GM21737 (cell line): ENCODE measurements around the gene PLA2G15.

Experiments used
- ATAC-seq: cut with Tn5 transposase; IDR thresholded peaks from one replicate; pipeline ENCODE4 v1.9.1; 2021; ENCODE audit warnings: mild to moderate bottlenecking, moderate library complexity; ENCODE audit not compliant: unreplicated experiment

Gene PLA2G15

DNA sequence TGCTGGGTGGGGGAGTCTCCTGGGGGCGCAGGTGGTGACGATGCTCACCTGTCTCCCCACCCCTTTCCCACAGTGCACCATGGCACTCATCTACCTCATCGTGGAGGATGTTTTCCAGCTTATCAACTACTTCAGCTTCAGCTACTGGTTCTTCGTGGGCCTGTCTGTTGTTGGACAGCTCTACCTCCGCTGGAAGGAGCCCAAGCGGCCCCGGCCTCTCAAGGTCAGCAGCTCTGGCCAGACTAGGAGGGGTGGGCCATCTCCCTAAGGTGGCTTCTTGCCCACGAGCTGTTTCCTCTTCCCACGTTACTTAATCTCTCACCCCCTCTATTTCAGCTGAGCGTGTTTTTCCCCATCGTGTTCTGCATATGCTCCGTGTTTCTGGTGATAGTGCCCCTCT is 51.1 kb downstream of the PLA2G15 start:
- no peak for ATAC-seq

DNA sequence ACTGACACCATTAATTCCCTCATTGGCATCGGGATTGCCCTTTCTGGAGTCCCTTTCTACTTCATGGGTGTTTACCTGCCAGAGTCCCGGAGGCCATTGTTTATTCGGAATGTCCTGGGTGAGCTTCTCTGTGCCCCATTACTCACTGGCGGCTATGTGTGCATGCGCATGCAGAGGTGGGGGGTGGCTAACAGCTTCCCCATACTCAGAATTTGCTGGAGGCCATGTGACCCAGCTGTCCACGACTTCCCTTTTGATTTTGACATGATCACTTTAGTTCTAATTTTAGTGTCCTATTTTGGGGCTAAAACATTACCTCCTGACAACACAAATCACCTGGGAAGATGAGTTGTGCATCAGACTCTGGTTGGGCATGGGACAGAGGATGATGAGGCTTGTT is 51.5 kb downstream of the PLA2G15 start:
- no peak for ATAC-seq

DNA sequence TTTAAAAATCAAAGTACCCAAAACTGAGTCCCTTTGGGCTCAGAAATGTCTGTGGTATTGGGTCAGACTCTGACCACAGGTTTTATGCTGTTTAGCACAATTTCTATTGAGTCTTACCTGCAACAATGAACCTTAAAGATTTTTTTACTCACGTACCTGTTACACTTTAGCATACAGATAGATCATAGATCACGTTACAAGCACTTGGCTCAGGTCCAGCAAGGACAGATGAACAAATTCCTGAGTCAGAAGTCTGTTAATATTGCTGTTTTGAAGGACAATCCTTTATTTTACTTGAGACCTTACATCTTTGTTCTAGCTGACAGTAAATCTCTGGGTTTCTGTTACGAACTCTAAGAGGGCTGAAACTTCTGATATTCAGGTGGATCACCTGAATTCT is 52.7 kb downstream of the PLA2G15 start:
- ATAC-seq: no peak

DNA sequence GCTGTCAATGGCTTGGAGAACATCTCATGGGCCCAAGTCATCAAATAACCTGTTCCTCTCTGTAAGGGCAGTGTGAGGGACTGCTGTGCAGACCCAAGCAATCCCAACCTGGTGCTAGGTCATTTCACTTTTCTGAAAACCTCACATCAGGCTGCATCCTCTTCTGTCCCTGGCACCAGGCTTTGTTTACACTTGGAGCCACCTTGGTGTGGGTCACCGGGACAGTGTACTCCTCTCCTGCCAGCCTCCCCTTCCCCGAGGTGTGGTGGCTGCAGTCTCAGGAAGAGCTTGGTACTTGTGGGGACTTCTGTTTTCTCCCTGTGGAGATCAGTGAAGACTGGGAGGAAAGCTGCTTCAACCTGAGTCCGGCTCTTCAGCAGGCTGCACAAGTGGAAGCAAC is 53.1 kb downstream of the PLA2G15 start:
- no peak for ATAC-seq

DNA sequence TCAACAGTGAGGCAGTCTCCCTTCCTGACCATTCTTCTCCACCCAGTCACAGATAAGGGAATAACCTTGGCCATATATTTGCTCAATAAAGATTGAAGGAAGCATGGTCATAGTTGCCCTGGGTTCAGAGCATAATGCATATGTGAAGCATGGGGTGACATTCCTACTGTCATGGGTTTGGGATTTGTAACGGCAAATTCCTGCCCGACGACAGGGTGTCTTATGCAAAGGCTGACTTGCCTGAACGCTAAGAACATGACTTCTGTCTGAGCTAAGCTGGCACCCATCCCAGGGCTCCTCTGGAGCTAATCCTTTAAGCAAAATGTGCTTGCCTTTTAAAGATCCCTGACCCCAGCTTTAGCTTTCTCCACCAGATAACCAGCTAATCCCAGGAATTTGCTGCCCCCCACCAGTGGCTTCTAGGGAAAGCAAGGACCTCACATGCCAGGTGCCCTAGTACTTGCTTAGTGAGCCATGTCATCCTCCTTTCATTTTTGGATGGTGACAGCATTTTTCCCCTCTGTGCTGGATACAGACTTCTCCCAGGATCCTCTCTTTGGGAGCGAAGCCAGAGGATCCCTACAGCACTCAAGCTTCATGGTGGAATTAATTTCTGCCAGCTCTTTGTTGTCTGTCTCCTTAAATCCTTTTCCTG is 53.9 kb downstream of the PLA2G15 start:
- ATAC-seq: no peak

DNA sequence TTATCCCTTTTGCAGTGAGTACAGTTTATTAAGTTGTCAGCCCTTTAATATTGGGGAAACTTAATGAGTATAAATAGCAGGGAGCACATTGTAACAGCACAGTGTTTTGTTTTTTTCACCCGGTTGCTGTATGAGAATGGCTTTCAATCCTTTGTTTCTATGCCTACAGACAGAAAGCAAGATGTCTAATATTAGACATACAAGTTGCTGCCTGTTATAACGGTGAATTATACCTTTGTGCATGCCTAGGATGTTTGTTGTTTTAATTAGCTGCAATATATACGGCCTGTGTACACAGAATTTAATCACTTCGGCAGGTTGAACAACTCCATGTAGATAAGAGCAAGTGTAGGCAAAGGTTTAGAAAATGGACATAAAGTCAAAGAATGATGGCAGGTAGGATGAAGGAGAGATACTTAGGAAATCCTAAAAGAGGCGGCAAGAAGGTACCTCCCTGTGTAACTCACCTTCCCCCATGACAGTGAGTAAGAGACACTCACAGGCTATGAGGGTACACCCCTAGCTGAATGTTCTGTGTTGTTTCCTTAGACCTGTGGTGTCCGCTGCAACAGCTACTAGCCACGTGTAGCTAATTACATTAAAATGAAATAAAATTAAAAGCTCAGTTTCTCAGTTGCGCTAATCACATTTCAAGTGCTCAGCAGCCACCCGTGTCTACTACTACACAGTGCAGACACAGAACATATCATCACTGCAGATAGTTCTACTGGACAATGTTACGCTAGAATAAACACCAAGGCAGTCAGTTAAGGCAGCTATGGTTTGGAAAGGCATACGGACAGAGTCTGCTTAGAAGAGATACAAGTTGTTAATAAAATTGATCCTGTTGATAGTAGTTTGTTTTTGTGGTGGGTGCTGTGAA is 54.6 kb downstream of the PLA2G15 start:
- ATAC-seq: no peak

DNA sequence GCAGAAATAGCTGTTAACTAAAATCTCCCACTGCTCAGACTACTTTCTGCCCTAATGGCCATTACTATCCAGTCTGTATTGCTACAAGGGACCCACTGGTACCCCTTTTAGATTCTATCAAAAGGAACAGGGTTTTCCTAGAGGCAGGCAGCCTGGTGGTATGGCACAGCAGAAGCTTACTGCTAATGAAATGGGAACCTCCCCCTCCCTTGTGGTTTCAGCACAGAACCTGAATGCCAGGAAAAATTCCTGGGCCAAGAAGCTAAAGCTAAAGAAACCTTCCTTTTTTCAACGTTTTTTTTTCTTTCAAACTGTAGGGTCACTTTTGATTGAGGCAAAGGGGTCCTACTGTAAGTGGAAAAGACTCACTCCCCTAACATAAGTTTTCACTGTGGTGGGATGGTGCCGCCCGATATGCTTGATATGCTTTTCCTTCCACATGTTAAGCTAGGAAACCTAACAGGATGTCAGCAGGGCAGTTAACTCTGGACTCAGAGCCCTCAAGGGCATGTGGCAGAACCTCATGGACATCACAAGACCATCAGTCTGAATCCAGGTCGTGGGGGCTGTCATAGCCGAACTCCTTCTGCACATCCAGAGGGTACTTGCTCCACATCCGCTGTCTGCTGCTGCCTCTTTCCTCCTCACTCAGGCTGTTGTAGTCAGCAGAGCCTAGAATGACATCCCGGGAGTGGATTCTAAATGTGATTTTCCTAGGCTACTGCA is 55.7 kb downstream of the PLA2G15 start:
- no peak for ATAC-seq

DNA sequence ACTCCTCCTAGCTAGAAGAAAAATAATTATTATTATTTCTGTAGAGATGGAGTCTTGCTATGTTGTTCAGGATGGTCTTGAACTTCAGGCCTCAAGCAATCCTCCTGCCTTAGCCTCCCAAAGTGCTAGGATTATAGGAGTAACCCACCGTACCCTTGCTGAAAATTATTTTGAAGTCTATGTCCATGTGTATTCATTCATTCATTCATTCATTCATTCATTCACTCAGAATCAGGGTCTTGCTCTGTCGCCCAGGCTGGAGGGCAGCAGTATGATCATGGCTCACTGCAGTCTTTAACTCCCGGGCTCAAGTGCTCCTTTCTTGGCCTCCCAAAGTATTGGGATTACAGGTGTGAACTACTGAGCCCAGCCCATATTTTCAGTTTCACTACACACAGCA is 61.5 kb downstream of the PLA2G15 start:
- ATAC-seq: no peak

DNA sequence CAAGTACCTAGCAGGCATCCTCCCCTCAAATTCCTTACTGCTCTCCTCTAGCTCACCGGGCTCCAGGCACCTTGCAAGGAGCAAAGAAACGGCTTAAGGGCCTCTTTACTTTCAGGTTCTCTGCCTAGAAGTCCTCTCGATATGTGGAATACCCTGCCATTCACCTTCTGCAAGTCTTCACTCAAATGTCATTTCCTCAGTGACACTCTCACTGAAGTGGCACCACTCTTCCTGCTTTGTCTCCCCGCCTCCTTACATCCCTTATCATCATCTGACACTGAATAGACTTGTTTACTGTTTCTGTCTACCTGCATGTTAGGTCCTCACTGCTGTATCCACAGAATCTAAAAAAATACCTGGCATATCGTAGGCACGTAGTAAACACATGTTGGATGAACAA is 64.6 kb downstream of the PLA2G15 start:
- no peak for ATAC-seq

DNA sequence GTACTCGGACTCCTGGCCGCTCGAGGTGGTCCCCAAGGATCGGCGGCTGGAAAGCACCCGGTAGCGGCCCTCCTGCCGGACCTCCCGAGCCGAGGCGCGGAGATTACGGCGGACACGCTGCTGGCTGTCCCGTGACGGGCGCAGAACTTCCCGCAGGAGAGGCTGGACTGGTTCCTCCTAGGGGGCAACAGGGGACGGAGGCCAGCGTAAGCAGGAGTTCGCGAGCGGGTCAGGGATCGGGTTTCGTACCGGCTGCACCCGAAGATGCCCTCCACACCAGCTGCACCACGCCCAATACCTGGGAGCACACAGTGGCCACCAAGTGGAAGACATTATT is 65.2 kb downstream of the PLA2G15 start:
- ATAC-seq: peak; percentile 10
